Right lung (tissue), 5 donors: ENCODE results near the gene NDUFS6. TPM values are rescaled to one million over a fixed set of nuclear protein-coding genes. Genes with fewer than 3 reads are reported as not detected.
"Not testable (repeated sequence)": the region's sequence is repeated elsewhere in the genome, so short reads cannot be mapped to it uniquely, and the experiment has no call there.

Source experiments
- DNase-seq, 2 donors: peaks; one replicate each; pipeline ENCODE4 v3.0.0-alpha.2; 2013
- polyA plus RNA-seq, 5 donors: library from polyadenylated mRNA; unstranded; fragments of 120-200 nt; gene quantifications; one replicate each; pipeline versions ENCODE4 v1.2.1 to v1.2.3, GENCODE V29; 2013; ENCODE audit warnings: inconsistent platforms in 1 of 5, low replicate concordance in 1 of 5; ENCODE audit not compliant: insufficient read length in 5 of 5, insufficient read depth in 1 of 5

Gene NDUFS6
- polyA plus RNA-seq, 5 donors = 29.9 to 67.8 (median 38.1) TPM

- DNase-seq = no peak
Measured at GRCh38 chr5:1831257-1831656, 30.1 kb downstream of the NDUFS6 start.

DNA sequence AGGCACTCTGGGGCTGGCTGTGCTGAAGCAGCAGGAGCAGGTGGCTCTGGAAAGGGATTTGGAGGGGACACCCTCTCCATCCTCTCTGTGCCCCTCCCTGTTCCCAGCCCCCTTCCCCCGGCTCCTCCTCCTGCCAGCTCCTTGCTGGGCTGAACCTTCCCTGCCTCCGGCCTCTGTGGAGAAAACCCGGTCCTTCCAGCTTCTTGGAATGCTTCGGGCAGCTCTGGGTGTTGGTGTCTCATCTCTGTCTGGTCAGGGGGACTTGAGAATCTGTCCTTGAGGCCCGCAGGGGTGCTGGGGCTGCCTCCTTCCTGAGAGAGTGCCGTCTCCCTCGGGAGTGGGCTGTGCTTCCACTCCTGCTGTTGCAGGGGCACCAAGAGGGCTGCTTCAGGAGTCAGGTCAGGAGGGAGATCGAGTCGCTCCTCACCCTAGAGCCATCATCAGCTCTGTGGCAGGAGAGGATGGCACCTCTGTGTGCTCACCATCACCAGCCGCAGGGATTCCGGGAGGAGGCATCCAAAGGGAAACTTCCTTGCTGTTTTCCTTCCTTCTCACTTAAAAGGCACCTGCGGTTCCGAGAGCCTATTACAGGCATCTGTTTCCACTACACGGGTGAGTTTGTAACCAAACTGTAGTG is 30.6 kb downstream of the NDUFS6 start:
- DNase-seq = no peak

DNA sequence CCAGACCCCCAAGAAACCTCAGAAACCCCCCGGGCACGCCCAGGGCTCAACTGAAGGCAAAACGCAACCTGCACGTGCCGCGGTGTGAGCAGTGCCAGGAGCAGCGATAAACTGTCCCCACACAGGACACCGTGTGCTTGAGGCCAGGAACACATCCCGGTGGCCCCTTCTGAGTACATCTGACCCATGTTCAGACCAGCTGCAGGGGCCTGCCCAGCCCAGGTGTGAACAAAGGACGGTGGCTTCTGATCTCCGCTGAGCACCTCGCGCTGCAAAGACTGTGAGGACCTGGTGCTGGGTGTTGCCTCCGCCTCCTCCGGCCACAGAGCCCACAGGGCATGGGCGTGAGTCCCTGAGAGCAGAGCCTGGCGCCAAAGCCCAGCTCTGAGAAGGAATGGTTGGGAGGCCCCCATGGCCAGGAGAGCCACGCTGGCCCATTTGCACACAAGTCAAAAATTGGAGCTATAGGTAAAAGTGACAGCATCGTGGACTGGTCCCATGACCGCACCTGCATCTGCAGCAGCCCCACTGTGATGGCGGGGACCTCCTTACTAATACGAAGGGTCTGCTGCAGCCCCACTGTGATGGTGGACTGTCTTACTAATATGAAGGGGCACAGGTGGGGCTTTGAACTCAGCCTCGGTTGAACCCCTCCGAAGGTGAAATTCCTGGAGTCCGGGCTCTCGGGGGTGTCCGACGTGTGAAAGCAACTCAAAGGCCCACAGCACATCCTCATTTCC is 31.5 kb downstream of the NDUFS6 start:
- DNase-seq = no peak

GRCh38 chr5:1833264-1834021 is 32.2 kb downstream of the NDUFS6 start:
- no peak for DNase-seq

GRCh38 chr5:1834022-1834551 is 32.9 kb downstream of the NDUFS6 start:
- no peak for DNase-seq

- DNase-seq = no peak
Measured at GRCh38 chr5:1834721-1835429, 33.7 kb downstream of the NDUFS6 start.

DNA sequence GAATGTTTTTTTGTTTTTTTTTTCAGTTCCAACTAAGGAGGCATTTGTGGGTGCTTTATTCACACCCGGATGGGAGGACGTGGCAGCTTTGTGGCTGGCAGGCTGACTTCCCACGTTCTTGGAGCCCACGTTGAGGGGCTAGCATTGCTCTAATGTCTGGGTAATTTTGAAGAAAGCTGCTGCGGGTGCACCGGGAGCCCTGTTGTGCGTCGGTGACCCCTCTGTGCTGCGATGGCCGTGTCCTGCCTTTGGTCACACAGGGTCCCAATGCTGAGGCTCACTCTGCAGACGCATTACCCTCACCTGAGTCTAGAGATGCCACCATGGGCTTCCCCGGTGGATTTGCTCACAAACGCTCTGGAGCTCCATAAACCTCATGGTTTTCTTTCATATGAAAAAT is 34.2 kb downstream of the NDUFS6 start:
- DNase-seq = no peak

DNA sequence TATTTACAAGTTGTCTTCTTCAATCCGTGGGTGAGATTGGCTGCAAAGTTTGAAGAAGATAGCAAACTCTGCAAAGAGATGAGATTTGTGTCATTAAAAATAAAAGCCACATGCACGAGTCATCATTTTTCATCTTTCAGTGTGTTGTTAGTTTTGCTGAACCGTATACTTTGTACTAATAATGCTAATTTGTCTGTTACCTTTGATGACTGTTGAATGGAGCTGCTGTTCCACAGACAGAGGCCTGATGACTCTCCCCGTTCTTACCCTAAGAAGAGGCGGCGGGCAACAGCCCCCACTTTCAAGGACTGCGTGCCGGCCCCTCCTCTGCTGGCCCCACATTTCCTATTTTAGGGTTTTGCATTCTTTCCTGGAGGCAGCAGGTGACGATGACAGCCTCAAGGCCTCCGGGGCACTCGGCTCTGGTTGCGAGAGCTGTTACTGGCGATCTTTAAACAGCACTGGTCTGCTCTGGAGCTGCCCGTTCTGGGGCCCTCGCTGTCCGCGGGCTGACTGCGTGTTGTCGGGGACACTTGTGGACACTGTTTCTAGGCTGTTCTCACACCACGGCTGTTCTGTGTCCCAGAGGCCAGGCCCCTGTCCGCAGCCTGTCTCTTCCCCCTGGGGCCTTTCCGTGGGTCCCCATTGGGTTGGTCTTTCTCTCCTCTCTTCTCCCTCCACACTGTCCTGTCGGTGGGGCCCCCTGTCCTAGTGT is 35.1 kb downstream of the NDUFS6 start:
- no peak for DNase-seq

GRCh38 chr5:1836891-1837880 is 36.0 kb downstream of the NDUFS6 start:
- no peak for DNase-seq

- DNase-seq = no peak
Measured at GRCh38 chr5:1838013-1838412, 36.8 kb downstream of the NDUFS6 start.

DNA sequence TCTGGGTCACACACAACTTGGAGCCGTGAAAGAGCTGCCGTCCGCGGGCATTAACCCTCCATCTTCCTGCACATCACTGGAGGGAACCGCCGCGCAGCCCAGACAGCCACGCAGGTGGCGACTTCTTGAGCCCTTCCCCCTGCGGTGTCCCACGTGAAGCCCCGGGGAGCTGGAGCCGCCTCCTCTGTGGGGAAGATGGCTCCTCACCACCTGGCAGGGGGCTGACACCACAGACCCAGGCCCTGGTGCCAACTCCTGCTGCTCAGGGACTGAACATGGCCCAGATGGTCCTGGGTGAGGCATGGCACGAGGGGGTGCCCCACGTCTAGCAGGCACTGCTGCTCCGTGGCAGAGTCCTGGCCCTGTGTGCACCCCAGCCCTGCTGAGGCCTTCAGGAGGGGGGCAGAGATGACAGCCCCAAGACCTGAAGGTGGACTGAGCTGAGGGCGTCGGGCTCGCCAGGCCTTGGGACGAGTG is 38.9 kb downstream of the NDUFS6 start:
- DNase-seq = no peak

DNA sequence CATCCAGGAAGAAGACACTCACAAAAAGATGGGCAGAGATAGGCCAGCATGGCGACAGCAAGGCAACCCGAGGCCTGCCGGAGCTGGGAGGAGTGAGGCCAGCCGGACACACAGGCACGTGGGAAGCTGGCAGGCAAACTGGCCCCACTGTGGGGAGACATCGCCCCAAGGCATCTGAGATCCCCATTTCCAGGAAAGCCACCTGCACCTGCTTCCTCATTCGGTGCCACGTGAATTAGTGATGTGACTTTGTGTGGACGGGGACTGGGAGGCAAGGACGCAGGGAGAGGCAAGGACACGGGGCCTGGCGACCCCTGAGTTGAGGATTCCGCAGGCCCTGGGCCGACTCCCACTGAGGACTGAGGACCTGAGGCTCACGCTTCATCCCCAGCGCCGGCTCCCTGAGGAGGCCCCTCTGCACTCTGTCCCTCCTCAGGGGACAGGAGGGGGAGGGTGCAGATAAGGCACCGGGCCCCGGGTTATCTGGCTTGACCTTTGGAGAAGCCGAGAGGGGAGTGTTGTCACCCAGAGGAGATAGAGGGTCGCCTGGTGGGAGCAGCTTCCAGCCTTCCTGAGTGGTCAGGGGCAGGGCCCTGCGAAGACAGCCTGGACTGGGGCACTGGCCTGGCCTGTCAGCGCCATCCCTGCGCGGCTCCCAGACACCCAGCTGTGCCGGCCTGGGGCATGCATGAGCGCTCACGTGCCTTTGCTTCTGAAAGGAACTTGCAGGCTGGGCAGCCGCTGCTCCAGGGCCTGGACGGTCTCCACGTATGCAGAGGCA is 39.7 kb downstream of the NDUFS6 start:
- DNase-seq = no peak

- no peak for DNase-seq
Measured at GRCh38 chr5:1842004-1842819, 41.0 kb downstream of the NDUFS6 start.

DNA sequence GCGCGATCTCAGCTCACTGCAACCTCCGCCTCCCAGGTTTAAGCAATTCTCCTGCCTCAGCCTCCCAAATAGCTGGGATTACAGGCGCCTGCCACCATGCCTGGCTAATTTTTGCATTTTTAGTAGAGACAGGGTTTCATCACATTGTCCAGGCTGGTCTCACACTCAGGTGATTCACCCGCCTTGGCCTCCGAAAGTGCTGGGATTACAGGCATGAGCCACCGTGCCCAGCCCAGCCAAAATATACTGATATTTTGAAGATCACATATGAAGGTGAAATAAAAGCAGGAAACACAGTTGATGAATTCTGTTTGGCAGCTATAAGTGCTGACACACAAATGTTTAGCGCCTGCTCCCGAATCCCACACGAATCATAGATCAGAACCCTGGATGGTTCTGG is 42.6 kb downstream of the NDUFS6 start:
- not testable (repeated sequence) for DNase-seq

GRCh38 chr5:1844708-1845436 is 43.7 kb downstream of the NDUFS6 start:
- DNase-seq = no peak

DNA sequence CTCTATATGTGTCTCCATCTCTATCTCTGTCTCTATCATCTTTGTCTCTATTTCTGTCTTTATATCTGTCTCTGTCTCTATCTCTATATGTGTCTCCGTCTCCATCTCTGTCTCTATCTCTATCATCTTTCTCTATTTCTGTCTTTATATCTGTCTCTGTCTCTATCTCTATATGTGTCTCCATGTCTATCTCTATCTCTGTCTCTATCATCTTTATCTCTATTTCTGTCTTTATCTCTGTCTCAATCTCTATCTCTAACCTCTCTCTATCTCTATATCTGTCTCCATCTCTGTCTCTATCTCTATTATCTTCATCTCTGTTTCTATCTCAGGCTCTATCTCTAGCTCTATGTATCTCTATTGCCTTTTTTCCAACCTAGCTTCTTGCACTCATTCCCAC is 44.5 kb downstream of the NDUFS6 start:
- DNase-seq = no peak

- no peak for DNase-seq
Measured at GRCh38 chr5:1846583-1846982, 45.4 kb downstream of the NDUFS6 start.
